ENCODE measurements around the gene MBD3L5. TPM values are rescaled to one million over a fixed set of nuclear protein-coding genes. Genes with fewer than 3 reads are reported as not detected.
"Not testable (repeated sequence)": the region's sequence is repeated elsewhere in the genome, so short reads cannot be mapped to it uniquely, and the experiment has no call there.

The MBD3L5 gene
- total RNA-seq, 1 donor from 2014 or later = not detected

DNA sequence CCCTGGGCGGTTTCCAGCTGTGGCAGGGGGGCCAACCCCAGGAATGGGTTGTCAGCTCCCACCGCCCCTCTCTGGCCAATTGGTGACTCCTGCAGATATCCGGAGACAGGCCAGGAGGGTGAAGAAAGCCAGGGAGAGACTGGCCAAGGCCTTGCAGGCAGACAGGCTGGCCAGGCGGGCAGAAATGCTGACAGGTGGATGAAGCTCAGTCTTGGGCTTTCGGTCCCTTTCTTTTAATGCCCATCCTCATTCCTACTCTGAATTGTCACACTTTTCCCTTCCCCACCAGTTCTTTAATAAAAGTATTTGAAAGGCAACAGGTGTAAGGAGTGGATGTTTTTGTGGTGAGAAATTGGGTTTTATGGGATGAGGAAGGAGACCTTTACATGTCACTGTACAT lies 21.0 kb downstream of the MBD3L5 start:
- intact Hi-C loops (cut with micrococcal nuclease) = not testable (repeated sequence)

DNA sequence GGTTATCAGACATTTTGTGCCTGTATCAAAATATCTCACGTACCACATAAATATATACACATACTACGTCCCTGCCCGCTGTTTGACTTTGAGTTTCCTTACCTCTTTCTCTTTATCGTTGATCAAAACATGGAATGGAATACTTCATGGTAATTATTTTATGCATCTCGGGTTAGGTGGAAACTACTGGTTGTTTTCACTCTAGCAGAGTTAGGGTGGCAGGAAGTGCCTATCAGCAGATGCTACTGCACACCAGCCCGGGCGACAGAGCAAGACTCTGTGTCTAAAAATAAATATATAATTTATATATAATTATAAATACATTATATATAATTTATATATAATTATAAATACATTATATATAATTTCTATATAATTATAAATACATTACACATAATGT lies 22.5 kb downstream of the MBD3L5 start:
- intact Hi-C loops (cut with micrococcal nuclease) = not testable (repeated sequence)

GRCh38 chr19:7054635-7055368 lies 24.4 kb downstream of the MBD3L5 start:
- intact Hi-C loops (cut with micrococcal nuclease) = not testable (repeated sequence)

- intact Hi-C loops (cut with micrococcal nuclease) = not testable (repeated sequence)
Observed at GRCh38 chr19:7055679-7056078, 25.3 kb downstream of the MBD3L5 start.

DNA sequence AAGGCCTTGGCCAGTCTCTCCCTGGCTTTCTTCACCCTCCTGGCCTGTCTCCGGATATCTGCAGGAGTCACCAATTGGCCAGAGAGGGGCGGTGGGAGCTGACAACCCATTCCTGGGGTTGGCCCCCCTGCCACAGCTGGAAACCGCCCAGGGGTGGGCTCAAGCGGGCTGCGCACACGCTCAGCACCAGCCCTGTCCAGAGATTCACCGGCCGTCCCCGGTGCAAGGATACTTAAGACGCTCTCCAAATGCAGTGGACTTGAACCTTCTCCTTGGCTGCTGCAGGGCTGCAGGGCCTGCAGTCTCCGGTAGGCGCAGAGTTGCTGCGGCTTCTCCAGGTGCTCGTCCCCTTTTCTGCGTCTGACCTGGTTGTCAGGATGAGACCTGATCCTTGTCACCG lies 26.0 kb downstream of the MBD3L5 start:
- intact Hi-C loops (cut with micrococcal nuclease) = not testable (repeated sequence)

GRCh38 chr19:7058576-7058975 lies 28.2 kb downstream of the MBD3L5 start, which contains the start of gene MBD3L3:
TSS of gene MBD3L3 (minus strand) at chr19:7058676. CDS start at chr19:7058605, 71 bp downstream.
- intact Hi-C loops (cut with micrococcal nuclease) = not testable (repeated sequence)

- intact Hi-C loops (cut with micrococcal nuclease) = loop anchor here (10.0 kb wide), 1 partner anchor 685 kb away; the partner anchor contains the start of genes ALKBH7 and PSPN
Observed at GRCh38 chr19:7059977-7060376, 29.6 kb downstream of the MBD3L5 start.

- intact Hi-C loops (cut with micrococcal nuclease) = loop anchor here (10.0 kb wide), 1 partner anchor 689 kb away; the partner anchor contains the start of genes ALKBH7 and PSPN
Observed at GRCh38 chr19:7063339-7063738, 33.0 kb downstream of the MBD3L5 start.

GRCh38 chr19:7063764-7064418 lies 33.5 kb downstream of the MBD3L5 start:
- intact Hi-C loops (cut with micrococcal nuclease) = loop anchor here (10.0 kb wide), 1 partner anchor 689 kb away; the partner anchor contains the start of genes ALKBH7 and PSPN

DNA sequence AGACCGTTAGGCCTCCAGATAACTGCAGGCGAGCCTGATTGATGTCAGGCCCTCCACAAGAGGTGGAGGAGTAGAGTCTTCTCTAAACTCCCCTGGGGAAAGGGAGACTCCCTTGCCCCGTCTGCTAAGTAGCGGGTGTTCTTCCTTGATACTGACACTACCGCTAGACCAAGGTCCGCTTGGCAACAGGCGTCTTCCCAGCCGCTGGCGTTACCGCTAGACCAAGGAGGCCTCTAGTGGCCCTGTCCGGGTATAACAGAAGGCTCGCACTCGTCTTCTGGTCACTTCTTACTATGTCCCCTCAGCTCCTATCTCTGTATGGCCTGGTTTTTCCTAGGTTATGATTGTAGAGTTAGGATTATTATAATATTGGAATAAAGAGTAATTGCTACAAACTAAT lies 36.7 kb downstream of the MBD3L5 start:
- intact Hi-C loops (cut with micrococcal nuclease) = loop anchor here (10.0 kb wide), 1 partner anchor 692 kb away; the partner anchor contains the start of genes ALKBH7 and PSPN

- intact Hi-C loops (cut with micrococcal nuclease) = loop anchor here (10.0 kb wide), 1 partner anchor 693 kb away; the partner anchor contains the start of genes ALKBH7 and PSPN
Observed at GRCh38 chr19:7067716-7068115, 37.3 kb downstream of the MBD3L5 start.

DNA sequence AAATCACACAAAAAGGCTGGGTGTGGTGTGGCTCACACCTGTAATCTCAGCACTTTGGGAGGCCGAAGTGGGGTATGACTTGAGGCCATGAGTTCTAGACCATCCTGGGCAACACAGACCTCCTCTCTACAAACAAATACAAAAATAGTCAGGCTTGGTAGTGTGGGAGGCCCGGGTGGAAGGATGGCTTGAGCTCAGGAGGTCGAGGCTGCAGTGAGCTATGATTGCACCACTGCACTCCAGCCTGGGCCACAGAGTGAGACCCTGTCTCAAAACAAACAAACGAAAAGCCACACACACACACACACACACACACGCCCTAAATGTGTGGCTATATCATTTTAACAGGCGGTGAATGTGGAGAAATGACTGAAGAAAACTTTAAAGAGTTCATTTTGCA lies 38.2 kb downstream of the MBD3L5 start:
- intact Hi-C loops (cut with micrococcal nuclease) = loop anchor here (10.0 kb wide), 1 partner anchor 694 kb away; the partner anchor contains the start of genes ALKBH7 and PSPN

DNA sequence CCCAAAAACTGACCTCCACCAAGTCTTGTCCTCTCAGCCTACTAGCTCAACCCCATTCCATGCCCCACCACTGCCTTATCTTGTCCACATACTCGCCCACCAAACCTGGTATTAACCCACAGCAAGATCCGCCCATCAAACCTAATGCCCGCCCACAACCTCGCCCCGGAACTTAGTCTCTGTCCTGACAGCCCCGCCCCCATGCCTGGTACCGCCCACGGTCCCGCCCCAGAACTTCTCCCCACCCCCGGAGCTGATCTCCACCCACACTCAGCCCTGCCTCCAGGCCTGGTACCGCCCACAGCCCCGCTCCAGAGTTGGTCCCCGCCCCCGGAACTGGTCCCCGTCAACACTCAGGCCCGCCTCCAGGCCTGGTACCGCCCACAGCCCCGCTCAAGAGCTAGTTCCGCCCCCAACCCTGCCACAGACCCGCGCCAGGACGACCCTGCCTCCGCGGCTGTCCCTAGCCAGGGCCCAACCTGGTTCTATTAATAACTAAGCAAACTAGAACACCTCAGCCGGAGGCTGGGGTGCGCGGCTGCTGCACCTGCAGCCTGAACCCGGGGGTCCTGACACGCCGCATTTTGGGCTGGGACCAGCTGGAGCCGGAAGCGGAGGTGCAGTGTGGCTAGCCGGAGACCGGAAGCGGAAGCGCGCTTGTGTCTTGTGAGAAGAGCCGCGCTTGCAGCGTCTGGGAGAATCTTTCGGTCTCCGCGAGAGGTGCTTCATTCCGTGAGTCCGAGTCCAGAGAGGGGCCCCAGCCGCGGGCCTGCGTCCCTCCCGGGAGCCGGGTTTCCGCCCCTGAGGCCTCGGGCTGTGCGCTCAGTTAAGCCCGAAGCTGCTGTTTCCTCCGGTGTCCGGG lies 38.9 kb downstream of the MBD3L5 start, which contains the start of gene ZNF557:
Gene ZNF557, plus strand, starts transcription at position 662 of the 862 bp plus-strand sequence. CDS start 5,372 bp downstream, outside the sequence.
- intact Hi-C loops (cut with micrococcal nuclease) = loop anchor here (10.0 kb wide), 1 partner anchor 694 kb away; the partner anchor contains the start of genes ALKBH7 and PSPN

DNA sequence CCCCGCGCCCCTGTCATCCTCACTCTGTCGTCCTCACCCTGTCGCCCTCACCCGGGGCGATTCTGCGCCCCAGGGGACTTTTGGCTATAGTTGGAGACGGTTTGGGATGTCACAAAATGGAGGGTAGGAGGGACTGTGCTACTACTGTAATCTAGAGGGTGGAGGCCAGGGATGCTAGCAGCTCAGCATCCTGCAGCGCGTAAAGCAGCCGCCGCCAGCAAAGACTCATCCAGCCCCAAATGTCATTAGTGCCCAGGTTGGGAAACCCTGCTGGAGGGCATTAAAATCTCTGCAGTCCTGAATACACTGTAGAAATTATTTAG lies 39.5 kb downstream of the MBD3L5 start:
- intact Hi-C loops (cut with micrococcal nuclease) = loop anchor here (10.0 kb wide), 1 partner anchor 695 kb away; the partner anchor contains the start of genes ALKBH7 and PSPN

DNA sequence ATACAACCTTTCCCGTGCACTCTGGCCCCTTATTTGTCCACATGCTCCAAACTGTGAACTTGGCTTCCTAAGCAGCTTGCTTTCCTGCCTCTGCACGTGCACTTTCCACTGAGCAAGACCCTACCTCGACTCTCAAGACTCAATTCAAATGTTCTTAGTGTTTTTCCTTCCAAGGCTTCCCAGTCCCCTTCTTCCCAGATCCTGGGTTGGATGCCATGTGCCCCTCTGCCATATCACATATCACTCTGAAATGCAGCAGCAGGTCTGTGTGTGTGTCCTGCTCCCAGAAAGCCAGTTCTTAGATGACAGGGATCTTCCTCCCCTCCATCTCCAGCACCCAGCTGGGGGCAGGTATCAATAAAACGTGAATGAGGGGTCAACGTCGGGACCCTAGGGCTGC lies 42.2 kb downstream of the MBD3L5 start:
- intact Hi-C loops (cut with micrococcal nuclease) = no loop called here

DNA sequence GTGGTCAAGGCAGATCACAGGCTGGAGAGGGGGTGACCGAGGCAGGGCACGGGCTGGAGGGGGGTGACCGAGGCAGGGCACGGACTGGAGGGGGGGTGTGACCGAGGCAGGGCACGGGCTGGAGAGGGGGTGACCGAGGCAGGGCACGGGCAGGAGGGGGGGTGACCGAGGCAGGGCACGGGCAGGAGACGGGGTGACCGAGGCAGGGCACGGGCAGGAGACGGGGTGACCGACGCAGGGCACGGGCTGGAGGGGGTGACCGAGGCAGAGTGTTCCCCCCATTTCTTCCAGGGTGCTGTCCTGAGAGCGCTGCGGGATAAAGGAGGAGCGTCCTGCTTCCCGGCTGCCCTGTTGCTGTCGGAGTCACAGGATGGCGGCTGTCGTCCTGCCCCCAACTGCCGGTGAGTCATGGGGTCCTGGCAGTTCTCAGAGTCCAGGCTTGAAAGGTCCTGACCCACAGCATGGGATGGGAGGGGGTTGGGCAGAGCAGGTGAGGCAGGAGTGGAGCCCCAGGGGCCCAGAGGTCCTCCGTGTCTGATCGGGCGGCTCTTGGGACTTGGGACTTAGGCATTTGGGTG lies 44.4 kb downstream of the MBD3L5 start:
- intact Hi-C loops (cut with micrococcal nuclease) = no loop called here

GRCh38 chr19:7076151-7076550 lies 45.8 kb downstream of the MBD3L5 start:
- intact Hi-C loops (cut with micrococcal nuclease) = no loop called here

DNA sequence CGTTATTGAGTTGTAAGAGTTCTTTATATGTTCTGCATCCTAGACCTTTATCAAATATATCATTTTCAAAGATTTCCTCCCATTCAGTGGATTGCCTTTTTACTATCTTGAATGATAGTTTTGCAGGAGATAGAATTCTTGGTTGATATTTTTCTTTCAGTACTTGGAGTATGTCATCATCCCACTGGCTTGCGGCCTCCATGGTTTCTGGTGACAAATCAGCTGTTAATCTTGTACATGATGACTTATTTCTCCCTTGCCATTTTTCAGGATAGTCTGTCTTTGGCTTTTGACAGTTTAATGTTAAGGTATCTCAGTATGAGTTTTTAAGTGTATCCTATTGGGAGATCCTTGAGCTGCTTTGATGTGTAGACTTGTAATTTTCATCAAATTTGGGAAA lies 47.6 kb downstream of the MBD3L5 start:
- intact Hi-C loops (cut with micrococcal nuclease) = no loop called here
